Activated CD4-positive, CD25-positive, alpha-beta regulatory T cell treated with anti-CD3 and anti-CD28 coated beads, Interleukin-2, amount 50 U/mL, for 24 hours (primary cell): ENCODE results near the gene NDFIP2.

ENCODE experiments used
- ATAC-seq, 2 donors: fragments of 150-1000 bp; cut with Tn5 transposase; one replicate each; pipeline ENCODE4 v1.10.0; 2021; ENCODE audit warnings: mild to moderate bottlenecking in 1 of 2, moderate library complexity in 1 of 2

Gene NDFIP2

DNA sequence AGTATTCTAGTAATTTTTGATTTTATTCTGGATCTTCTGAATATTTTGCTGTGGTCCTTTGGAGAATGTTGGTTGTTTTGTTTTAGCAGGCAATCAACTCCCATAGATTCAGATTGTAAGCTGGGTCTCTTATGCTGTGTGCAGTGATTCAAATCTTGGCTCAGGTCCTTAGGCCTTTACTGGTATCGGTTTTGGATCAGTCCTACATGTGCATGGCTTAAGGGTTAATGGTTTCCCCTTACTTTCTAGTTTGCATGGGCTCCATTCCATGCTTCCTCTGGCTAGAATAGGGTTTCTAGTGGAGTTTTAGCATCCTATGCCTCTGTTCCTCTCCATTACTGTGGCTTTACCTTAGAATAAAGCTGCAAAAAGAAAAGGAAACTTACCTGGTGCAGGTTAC, 16.1 kb downstream of the NDFIP2 start:
- ATAC-seq: no peak

GRCh38 chr13:79497852-79498251, 16.9 kb downstream of the NDFIP2 start:
- ATAC-seq: no peak

DNA sequence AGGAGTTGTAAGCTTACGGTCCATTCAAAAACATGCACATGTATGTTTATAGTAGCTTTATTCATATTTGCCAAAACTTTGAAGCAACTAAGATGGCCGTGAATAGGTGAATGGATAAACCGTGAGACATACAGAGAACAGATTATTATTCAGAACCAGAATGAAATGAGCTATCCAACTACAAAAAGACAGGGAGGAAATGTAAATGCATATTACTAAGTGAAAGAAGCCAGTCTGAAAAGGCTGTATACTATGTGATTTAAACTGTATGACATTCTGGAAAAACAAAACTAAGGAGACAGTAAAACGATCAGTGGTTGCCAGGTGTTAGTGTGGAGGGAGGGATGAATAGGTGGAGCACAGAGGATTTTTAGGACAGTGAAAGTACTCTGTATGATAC, 19.9 kb downstream of the NDFIP2 start:
- peak in 1 of 2 donors; percentile 17 for ATAC-seq

DNA sequence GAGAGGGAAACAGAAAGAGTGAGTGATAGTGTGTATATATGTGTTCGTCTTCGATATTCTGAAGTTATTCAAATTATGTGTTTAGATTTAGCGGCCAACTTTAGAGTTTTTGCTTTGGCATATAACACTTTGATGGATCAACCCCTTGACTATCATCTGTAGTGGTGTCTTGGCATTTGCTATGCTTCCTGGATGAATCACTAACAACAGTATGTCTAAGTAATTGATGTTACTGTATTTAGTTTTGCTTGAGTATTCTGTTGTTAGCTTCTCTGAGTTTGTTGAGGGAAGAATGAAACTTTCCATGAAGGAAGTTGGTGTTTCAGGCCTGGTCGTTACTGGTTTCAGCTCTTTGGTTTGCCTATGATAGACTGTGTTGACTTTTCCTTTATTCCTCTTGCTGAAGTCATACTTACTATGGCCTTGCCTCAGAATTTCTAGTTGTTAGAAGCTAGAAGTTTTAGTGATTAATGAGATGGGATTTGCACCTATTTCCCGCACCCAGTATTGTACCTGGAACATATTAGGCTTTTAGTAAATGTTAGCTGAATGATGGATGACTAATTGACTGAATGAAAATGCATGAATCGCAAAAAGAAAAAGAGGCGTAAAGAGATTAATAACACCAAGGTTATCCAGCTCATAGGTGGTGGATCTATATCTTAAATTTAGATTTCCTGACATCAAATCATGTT, 20.7 kb downstream of the NDFIP2 start:
- ATAC-seq: peak; percentile 38 to 56

GRCh38 chr13:79502859-79503468, 22.0 kb downstream of the NDFIP2 start:
- ATAC-seq: no peak

GRCh38 chr13:79503473-79504017, 22.6 kb downstream of the NDFIP2 start:
- no peak for ATAC-seq

- no peak for ATAC-seq
Observed at GRCh38 chr13:79508224-79508961, 27.4 kb downstream of the NDFIP2 start.

GRCh38 chr13:79511611-79512010, 30.7 kb downstream of the NDFIP2 start:
- ATAC-seq: no peak

DNA sequence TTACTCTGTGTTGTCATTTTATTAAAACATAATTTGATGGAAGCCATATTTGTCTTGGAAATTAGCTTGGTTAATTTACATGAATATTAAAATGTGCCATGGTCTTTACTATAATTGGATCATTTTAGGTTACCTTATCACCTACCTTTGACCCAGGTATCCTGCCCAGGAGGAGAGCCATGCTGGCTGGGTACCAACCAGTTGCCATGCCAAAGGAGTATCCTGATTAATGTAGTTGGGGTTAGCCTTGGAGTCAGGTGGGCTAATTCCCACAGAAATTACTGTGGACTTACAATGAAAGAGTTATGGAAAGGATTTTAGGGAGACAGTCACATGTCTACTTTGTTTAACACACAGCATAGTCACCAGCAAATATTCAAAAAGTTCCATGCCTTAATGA, 32.0 kb downstream of the NDFIP2 start:
- ATAC-seq: no peak

- ATAC-seq: no peak
Observed at GRCh38 chr13:79516595-79516994, 35.6 kb downstream of the NDFIP2 start.

GRCh38 chr13:79519255-79519654, 38.3 kb downstream of the NDFIP2 start:
- no peak for ATAC-seq

DNA sequence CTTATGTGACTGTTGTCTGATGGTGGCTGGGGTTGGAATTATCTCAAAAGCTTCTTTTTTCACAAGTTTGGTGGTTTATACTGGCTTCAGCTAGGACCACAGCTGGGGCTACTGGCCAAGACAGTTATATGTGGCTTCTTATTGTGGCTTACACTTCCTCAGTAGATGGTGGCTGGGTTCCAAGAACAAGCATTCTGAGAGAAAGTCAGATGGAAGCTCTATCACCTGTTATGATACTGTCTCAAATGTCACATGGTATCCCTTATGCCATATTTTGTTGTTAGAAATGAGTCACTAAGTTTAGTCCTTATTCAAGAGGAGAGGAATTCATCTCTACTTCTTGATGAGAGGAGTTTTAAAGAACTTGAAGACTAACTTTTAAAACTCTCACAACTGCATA, 41.6 kb downstream of the NDFIP2 start:
- ATAC-seq: peak; percentile 78 to 85

DNA sequence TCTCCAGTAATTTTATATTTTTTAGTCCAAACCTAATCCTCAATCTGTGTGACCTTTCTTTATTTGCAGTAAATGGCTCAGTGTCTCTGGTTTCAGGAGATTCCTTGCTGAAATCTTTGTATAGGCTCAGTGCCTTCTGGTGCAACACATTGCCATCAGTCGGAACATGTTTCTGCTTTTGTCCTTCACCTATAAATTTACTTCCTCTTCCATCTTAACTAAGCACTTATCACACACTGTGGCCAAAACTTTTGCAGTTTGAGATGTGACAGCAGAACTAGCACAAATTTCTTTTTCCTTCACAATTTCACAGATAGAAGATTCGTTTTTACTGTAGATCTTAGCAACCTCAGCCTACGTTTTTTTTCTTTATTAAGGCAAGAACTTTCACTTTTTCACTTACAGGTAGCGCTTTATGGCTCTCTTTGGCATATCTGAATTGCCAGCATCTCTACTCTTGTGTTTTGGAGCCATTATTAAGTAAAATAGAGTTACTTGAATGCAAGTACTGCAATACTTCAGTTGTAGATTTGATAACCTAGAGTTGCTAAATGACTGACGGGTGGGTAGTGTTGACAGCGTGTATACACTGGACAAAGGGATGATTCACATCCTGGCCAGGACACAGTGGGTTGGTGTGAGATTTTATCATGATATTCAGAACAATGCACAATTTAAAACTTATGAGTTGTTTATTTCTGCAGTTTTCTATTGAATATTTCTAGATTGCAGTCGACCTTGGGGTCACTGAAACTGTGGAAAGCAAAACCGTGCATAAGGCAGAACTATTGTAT, 44.3 kb downstream of the NDFIP2 start:
- ATAC-seq: no peak

DNA sequence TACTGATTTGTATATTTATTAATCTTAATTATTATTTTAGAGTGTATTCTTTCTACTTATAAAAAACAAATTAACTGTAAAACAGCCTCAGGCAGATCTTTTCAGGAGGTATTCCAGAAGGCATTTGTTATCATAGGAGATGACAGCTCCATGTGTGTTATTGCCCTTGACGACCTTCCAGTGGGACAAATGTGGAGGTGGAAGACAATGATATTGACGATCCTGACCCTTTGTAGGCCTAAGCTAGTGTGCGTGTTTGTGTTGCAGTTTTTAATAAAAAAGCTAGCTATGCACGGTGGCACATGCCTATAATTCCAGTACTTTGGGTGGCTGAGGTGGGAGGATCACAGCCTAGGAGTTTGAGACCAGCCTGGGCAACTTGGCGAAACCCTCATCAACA, 46.7 kb downstream of the NDFIP2 start:
- ATAC-seq: no peak

- no peak for ATAC-seq
Observed at GRCh38 chr13:79528356-79528755, 47.4 kb downstream of the NDFIP2 start.

- ATAC-seq: no peak
Observed at GRCh38 chr13:79528759-79529191, 47.8 kb downstream of the NDFIP2 start.

DNA sequence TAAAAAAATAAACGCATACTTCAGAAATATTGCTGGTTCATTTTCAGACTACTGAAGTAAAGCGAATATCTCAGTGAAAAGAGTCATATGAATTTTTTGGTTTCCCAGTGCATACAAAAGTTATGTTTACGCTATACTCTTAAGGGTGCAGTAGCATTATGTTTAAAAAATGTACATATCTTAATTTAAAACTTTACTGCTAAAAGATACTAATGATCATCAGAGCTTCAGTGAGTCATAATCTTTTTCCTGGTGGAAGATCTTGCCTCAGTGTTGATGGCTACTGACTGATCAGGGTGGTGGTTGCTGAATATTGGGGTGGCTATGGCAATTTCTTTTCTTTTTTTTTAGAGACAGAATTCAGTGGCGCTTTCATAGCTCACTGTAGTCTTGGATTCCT, 48.9 kb downstream of the NDFIP2 start:
- ATAC-seq: no peak

DNA sequence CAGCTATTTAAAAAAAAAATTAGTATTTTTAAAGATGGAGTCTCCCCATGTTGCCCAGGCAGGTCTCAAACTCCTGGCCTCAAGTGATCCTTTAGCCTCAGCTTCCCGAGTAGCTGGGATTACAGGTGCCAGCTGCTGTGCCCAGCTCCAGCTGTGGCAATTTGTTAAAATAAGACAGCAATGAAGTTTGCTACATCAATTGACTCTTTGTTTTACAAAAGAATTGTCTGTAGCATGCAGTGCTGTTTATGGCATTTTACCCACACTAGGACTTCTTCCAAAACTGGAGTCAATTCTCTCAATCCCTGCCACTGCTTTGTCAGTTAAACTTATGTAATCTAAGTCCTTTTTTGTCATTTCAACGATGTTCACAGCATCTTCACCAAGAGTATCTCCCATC, 49.3 kb downstream of the NDFIP2 start:
- ATAC-seq: no peak

DNA sequence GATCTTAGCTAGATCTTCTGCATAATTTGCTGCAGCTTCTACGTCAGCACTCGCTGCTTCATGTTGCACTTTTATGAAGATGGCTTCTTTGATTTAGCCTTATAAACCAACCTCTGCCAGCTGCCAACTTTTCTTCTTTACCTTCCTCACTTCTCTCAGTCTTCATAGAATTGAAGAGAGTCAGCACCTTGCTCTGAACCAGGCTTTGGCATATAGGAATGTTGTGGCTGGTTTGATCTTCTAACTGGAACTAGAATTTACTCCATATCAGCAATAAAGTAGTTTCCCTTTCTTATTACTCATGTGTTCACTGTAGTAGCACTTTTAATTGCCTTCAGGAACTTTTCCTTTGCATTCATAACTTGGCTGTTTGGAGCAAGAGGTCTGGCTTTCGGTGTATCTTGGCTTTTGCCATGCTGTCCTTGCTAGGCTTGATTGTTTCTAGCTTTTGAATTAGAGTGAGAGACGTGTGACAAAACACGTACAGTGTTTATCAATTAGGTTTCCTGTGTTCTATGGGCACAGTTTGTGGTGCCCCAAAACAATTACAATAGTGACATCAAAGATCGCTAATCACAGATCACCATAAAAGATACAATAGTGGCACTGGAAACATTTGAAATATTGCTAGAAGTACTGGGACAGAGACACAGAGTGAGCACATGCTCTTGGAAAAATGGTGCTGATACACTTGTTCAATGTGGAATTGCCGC, 50.7 kb downstream of the NDFIP2 start:
- no peak for ATAC-seq

DNA sequence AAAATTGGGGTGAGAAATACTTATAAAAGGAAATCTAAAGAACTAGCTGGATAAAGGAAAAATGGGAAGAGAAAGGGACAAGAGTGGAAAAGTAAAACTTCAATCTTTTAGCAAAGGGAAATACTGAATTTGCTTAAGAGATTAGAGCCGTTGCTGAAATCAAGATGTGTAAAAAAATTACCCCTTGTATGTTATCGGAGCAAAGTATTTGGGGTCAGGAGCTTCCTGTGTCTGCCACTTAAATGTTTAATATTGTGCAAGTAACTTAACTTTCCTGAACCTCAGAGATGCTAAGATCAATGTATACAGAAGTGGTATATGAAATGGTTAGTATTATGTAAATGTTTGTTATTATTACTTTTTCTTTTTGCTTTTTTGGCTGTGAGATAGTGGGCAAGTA, 51.6 kb downstream of the NDFIP2 start:
- no peak for ATAC-seq

DNA sequence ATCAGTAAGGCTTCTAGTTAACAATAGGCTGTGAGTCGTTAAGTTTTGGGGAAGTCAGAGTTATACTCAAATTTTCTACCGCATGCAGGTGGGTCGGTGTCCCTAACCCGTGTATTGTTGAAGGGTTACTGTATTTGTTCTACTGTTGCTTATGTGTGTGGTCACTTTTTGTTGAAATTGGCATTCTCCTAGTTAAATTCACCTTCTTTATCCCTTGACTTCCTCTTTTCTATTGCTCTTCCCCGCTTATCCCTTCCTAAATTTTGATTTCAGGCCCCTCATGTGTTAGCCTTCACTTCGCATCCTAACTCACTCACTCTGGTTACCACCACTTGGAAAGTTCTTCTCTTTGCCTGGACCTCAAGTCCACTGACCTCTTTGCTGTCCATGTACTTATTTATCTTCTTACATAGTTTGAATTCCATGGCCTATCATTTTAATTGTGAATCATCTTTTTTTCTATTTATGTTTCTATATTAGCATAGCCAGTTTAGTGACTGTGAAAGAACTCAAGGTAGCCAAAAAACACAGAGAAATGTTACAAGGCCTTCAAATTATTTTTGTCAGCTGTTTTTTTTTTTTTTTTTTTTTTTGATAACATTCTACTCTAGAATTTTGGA, 52.9 kb downstream of the NDFIP2 start:
- ATAC-seq: no peak

GRCh38 chr13:79534596-79534995, 53.6 kb downstream of the NDFIP2 start:
- no peak for ATAC-seq
